SK-N-SH (cell line): ENCODE data around the gene PHF21A. TPM values are rescaled to one million over a fixed set of nuclear protein-coding genes. Genes with fewer than 3 reads are reported as not detected.

Source experiments
- CTCF ChIA-PET: fragments of 300-600, 350-600 bp; formaldehyde crosslinking; extraction: SDS; loops from one replicate; lab custom pipeline; 2021; lab: Yijun Ruan, JAX
- POLR2A ChIA-PET: fragments of 350-600 bp; sonication (Branson Sonifier 250); formaldehyde crosslinking; extraction: SDS; loops from one replicate; lab custom pipeline; 2020; ENCODE audit warnings: antibody characterized with exemption, inconsistent platforms; lab: Yijun Ruan, JAX
- DNase-seq: peaks from one replicate; pipeline ENCODE4 v3.0.0; 2012
- H2AFZ ChIP-seq: fragments of 200-600 bp; sonication (generic); 2 replicates; pipeline ENCODE4 v1.8.1; 2016; ENCODE audit warnings: antibody characterized with exemption, mild to moderate bottlenecking, low read depth
- H3F3A ChIP-seq: fragments of 200-600 bp; sonication (generic); replicated peaks from 2 replicates; pipeline ENCODE3; 2016; ENCODE audit warnings: antibody characterized with exemption, mild to moderate bottlenecking; ENCODE audit not compliant: insufficient read depth
- H3K27ac ChIP-seq, 2 experiments: fragments of 200-500 bp in 1 of 2; fragments of 200-600 bp in 1 of 2; sonication (Bioruptor generic) in 1 of 2; sonication (generic), shearing (Covaris generic) in 1 of 2; 2 replicates each; pipeline versions ENCODE4 v1.5.1 to v1.6.1; 2014 to 2016; ENCODE audit warnings: low read depth in 2 of 2, inconsistent platforms in 1 of 2, low read length in 1 of 2, mild to moderate bottlenecking in 1 of 2, mixed read lengths in 1 of 2
- H3K27me3 ChIP-seq: fragments of 200-600 bp; sonication (generic), shearing (Covaris generic); 2 replicates; pipeline ENCODE4 v1.6.1; 2016; ENCODE audit warnings: mixed run types; ENCODE audit not compliant: insufficient read depth
- H3K36me3 ChIP-seq, 2 experiments: fragments of 200-500 bp in 1 of 2; fragments of 200-600 bp in 1 of 2; sonication (Bioruptor generic) in 1 of 2; sonication (generic) in 1 of 2; replicated peaks in 1 of 2; 2 replicates each; pipeline versions ENCODE3 to v1.5.1; 2014 to 2016; ENCODE audit warnings: low read length in 1 of 2, mild to moderate bottlenecking in 1 of 2; ENCODE audit not compliant: insufficient read depth in 2 of 2, control insufficient read depth in 1 of 2
- H3K4me1 ChIP-seq, 2 experiments: fragments of 200-500 bp in 1 of 2; fragments of 200-600 bp in 1 of 2; sonication (Bioruptor generic) in 1 of 2; sonication (generic), shearing (Covaris generic) in 1 of 2; 2 replicates each; pipeline versions ENCODE4 v1.5.1 to v1.6.1; 2014 to 2016; ENCODE audit warnings: low read depth in 1 of 2, low read length in 1 of 2, mixed run types in 1 of 2; ENCODE audit not compliant: insufficient read depth in 2 of 2, control insufficient read depth in 1 of 2
- H3K4me2 ChIP-seq: fragments of 200-600 bp; sonication (generic), shearing (Covaris generic); 2 replicates; pipeline ENCODE4 v1.6.1; 2017; ENCODE audit warnings: mixed run types
- H3K4me3 ChIP-seq, 2 experiments: fragments of 200-500 bp in 1 of 2; fragments of 200-600 bp in 1 of 2; sonication (Bioruptor generic) in 1 of 2; sonication (generic), shearing (Covaris generic) in 1 of 2; 2 replicates each; pipeline versions ENCODE4 v1.5.1 to v1.8.1; 2014 to 2016; ENCODE audit warnings: low read depth in 2 of 2, inconsistent platforms in 1 of 2, low read length in 1 of 2, mild to moderate bottlenecking in 1 of 2, mixed read lengths in 1 of 2, moderate library complexity in 1 of 2
- H3K79me2 ChIP-seq: fragments of 200-600 bp; sonication (generic); 2 replicates; pipeline ENCODE4 v1.8.1; 2017; ENCODE audit warnings: mild to moderate bottlenecking; ENCODE audit not compliant: insufficient read depth
- H3K9ac ChIP-seq: fragments of 200-600 bp; sonication (generic); 2 replicates; pipeline ENCODE4 v1.6.1; 2017; ENCODE audit warnings: mixed run types
- H3K9me2 ChIP-seq: fragments of 200-600 bp; sonication (generic); 2 replicates; pipeline ENCODE4 v1.6.1; 2017; ENCODE audit warnings: mixed run types
- H3K9me3 ChIP-seq: fragments of 200-600 bp; sonication (generic); 2 replicates; pipeline ENCODE4 v1.6.1; 2017; ENCODE audit warnings: mixed run types, mild to moderate bottlenecking, moderate library complexity
- H4K20me1 ChIP-seq: fragments of 200-600 bp; sonication (generic); 2 replicates; pipeline ENCODE4 v1.6.1; 2017; ENCODE audit warnings: mild to moderate bottlenecking, mixed run types; ENCODE audit not compliant: insufficient read depth
- CTCF ChIP-seq: fragments of 200-600 bp; sonication (generic); IDR thresholded peaks from 2 replicates; pipeline ENCODE4 v1.6.1; 2017; ENCODE audit warnings: antibody characterized with exemption, mild to moderate bottlenecking, moderate library complexity
- FOSL2 ChIP-seq: IDR thresholded peaks from 2 replicates; pipeline ENCODE4 v1.4.0; 2012; ENCODE audit warnings: low read depth, mild to moderate bottlenecking, moderate library complexity, borderline replicate concordance
- GABPA ChIP-seq: IDR thresholded peaks from 2 replicates; pipeline ENCODE4 v1.4.0; 2012; ENCODE audit warnings: low read depth, mild to moderate bottlenecking
- MEF2A ChIP-seq: IDR thresholded peaks from 2 replicates; pipeline ENCODE4 v1.4.0; 2012; ENCODE audit warnings: low read depth, borderline replicate concordance
- NFIC ChIP-seq: IDR thresholded peaks from 2 replicates; pipeline ENCODE4 v1.4.0; 2012; ENCODE audit warnings: borderline replicate concordance
- PBX3 ChIP-seq: IDR thresholded peaks from 2 replicates; pipeline ENCODE4; 2012
- POLR2AphosphoS5 ChIP-seq: IDR thresholded peaks from 2 replicates; pipeline ENCODE4 v1.6.1; 2012; ENCODE audit warnings: low read depth, low read length
- REST ChIP-seq: IDR thresholded peaks from 2 replicates; pipeline ENCODE4 v1.6.1; 2012; ENCODE audit warnings: mild to moderate bottlenecking, low read depth, low read length, moderate library complexity
- SIN3A ChIP-seq: IDR thresholded peaks from 2 replicates; pipeline ENCODE4 v1.6.1; 2012; ENCODE audit warnings: low read depth, mild to moderate bottlenecking, low read length, moderate library complexity, borderline replicate concordance
- SMC3 ChIP-seq: IDR thresholded peaks from 2 replicates; pipeline ENCODE4 v1.6.1; 2012; ENCODE audit warnings: low read depth, low read length, improper control_type of control experiment
- TAF1 ChIP-seq: IDR thresholded peaks from 2 replicates; pipeline ENCODE4 v1.6.1; 2012; ENCODE audit warnings: low read depth, mild to moderate bottlenecking, low read length, moderate library complexity, borderline replicate concordance
- TCF12 ChIP-seq: IDR thresholded peaks from 2 replicates; pipeline ENCODE4 v1.4.0; 2012
- TEAD4 ChIP-seq: IDR thresholded peaks from 2 replicates; pipeline ENCODE4 v1.4.0; 2012; ENCODE audit warnings: mild to moderate bottlenecking, borderline replicate concordance; ENCODE audit not compliant: insufficient read depth
- USF1 ChIP-seq: IDR thresholded peaks from 2 replicates; pipeline ENCODE4 v1.4.0; 2012; ENCODE audit warnings: low read depth, borderline replicate concordance
- WGBS: methylation state at CpG from one replicate; pipeline ENCODE4 v1.1.6; 2017; ENCODE audit warnings: low lambda C conversion rate; 5-methylcytosine and 5-hydroxymethylcytosine counted together
- polyA plus RNA-seq, 3 experiments: library from polyadenylated mRNA; depleted of rRNA; stranded (reverse); fragments of >200 nt; gene quantifications; 2 replicates each; pipeline ENCODE4 v1.2.3, GENCODE V29; 2012
- TF ChIP-seq, protein P1 (sequence below): fragments of 150-350 bp; IDR thresholded peaks from 2 replicates; pipeline ENCODE4 v1.6.1; 2017; ENCODE audit warnings: antibody characterized with exemption, low read length, low read depth, borderline replicate concordance

PHF21A gene
- polyA plus RNA-seq, 1 of the 3 experiments (the other 2 are of a cell fraction) = 18.8 TPM

DNA sequence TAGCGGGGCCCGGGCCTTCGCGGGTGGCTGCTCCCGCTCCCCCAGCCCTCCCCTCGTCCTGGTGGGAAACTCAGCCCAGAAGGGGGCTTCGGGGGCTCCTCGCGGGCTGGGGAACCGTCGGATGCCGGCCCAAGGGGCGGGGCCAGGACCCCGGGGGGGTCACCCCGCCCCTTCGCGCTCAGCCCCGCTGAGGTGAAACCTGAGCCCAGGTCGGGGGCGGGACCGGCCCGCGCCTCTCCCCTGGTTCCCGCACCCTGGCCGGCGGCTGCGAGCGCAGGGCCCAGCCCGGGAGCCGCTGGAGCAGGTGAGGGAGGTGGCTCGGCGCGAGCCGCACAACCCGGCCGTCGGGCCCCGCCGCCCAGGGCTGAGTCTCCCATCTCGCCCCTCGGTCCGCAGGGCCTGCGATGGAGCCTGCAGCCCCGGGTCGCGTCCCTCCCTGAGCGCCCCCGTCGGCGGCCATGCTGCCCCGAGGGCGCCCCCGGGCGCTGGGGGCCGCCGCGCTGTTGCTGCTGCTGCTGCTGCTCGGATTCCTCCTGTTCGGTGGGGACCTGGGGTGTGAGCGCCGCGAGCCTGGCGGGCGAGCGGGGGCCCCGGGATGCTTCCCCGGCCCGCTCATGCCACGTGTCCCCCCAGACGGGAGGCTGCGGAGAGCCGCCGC, 198.7 kb downstream of the PHF21A start, which contains the start of gene LARGE2:
TSS of gene LARGE2 (plus strand) at position 232 of the 658 bp plus-strand sequence. CDS start at position 459, 227 bp downstream.
- 41% methylated on average over 6 of the region's 73 CpGs for WGBS
- Histone ChIP-seq H3K9ac (no peak within 1 kb of the TSS), H3F3A (peaks cover 4% of the 10 kb centered on the region), H3K4me2 (peak within 1 kb of the TSS; percentile 50), H3K79me2 (peaks cover under 1% of the 10 kb centered on the region; the same call in 1 of the 2 replicates), H3K36me3 (no peaks in the 10 kb centered on the region), H3K9me2 (no peaks in the 10 kb centered on the region), H3K9me3 (no peaks in the 10 kb centered on the region), H3K4me1 (peaks cover 0 to 5% of the 10 kb centered on the region in 2 experiments; a peak in 2 of 4 replicates), H3K4me3 (peak within 1 kb of the TSS in 1 of 2 experiments; percentile 45; a peak in 2 of 4 replicates), H2AFZ (0 out of 2 replicates have a peak within 1 kb of the TSS, but pooled peaks have one; percentile 16), H3K27ac (no peak within 1 kb of the TSS), H4K20me1 (no peaks in the 10 kb centered on the region), H3K27me3 (no peaks in the 10 kb centered on the region)
- peak; percentile 76 for DNase-seq
- TF ChIP-seq MEF2A (no peak), FOSL2 (no peak), NFIC (no peak), GABPA (no peak), SMC3 (no peak), PBX3 (no peak), POLR2AphosphoS5 (no peak), CTCF (no peak), TCF12 (no peak), REST (no peak), TAF1 (no peak), SIN3A (no peak), TEAD4 (no peak), USF1 (no peak)
- TF ChIP-seq, protein P1, sequence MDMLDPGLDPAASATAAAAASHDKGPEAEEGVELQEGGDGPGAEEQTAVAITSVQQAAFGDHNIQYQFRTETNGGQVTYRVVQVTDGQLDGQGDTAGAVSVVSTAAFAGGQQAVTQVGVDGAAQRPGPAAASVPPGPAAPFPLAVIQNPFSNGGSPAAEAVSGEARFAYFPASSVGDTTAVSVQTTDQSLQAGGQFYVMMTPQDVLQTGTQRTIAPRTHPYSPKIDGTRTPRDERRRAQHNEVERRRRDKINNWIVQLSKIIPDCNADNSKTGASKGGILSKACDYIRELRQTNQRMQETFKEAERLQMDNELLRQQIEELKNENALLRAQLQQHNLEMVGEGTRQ = no peak
- POLR2A ChIA-PET = no interaction called here
- CTCF ChIA-PET = interaction anchor here (6.2 kb wide), 1 partner anchor 50 kb away, joined by 35 read pairs; no protein-coding TSS in a partner anchor
